Measurements from ENCODE around the gene ZMIZ1.

- TF ChIP-seq CTCF (IDR thresholded peaks at IDR 0.05; ENCODE audit: poor library complexity, severe bottlenecking) = no peak
- no peak for TF ChIP-seq EZH2 (IDR thresholded peaks at IDR 0.05; ENCODE audit: borderline replicate concordance, insufficient read depth, low read length, poor library complexity, severe bottlenecking)
- no peak for TF ChIP-seq SMC3 (conservative IDR thresholded peaks at IDR 0.05; ENCODE audit: poor library complexity)
- no peak for TF ChIP-seq POLR2AphosphoS5 (IDR thresholded peaks at IDR 0.05)
Measured at GRCh38 chr10:79211616-79212015, 142.8 kb downstream of the ZMIZ1 start.
